ENCODE data around the gene LIMS1.
"Not testable (repeated sequence)": the region's sequence is repeated elsewhere in the genome, so short reads cannot be mapped to it uniquely, and the experiment has no call there.

Gene LIMS1

GRCh38 chr2:108533832-108534583 is at the start of gene LIMS1:
TSS of gene LIMS1 (plus strand) at chr2:108534470. CDS start at chr2:108534563, 93 bp downstream.
- DNase-seq, result peak; percentile 90

- DNase-seq, result no peak
These were observed 49.0 kb upstream of the LIMS1 start for GRCh38 chr2:108485253-108485652.

- DNase-seq, result no peak
These were observed 43.7 kb upstream of the LIMS1 start for GRCh38 chr2:108490506-108491122.

GRCh38 chr2:108491848-108492247 is 42.4 kb upstream of the LIMS1 start:
- no peak for DNase-seq

GRCh38 chr2:108492364-108492763 is 41.9 kb upstream of the LIMS1 start:
- no peak for DNase-seq

GRCh38 chr2:108496167-108496566 is 38.1 kb upstream of the LIMS1 start:
- DNase-seq, result not testable (repeated sequence)

GRCh38 chr2:108507620-108508019 is 26.6 kb upstream of the LIMS1 start:
- DNase-seq, result not testable (repeated sequence)

- not testable (repeated sequence) for DNase-seq
These were observed 21.8 kb upstream of the LIMS1 start for GRCh38 chr2:108512431-108512830.

GRCh38 chr2:108514478-108514877 is 19.8 kb upstream of the LIMS1 start:
- not testable (repeated sequence) for DNase-seq

- DNase-seq, result not testable (repeated sequence)
These were observed 9.6 kb upstream of the LIMS1 start for GRCh38 chr2:108524688-108525087.

GRCh38 chr2:108525258-108525657 is 9.0 kb upstream of the LIMS1 start:
- not testable (repeated sequence) for DNase-seq

GRCh38 chr2:108531674-108532055 is 2.6 kb upstream of the LIMS1 start:
- no peak for DNase-seq

- DNase-seq, result peak; percentile 47
These were observed 500 bp downstream of the LIMS1 start for GRCh38 chr2:108534584-108535356.

- DNase-seq, result no peak
These were observed 1.0 kb downstream of the LIMS1 start for GRCh38 chr2:108535357-108535631.

GRCh38 chr2:108536133-108536780 is 2.0 kb downstream of the LIMS1 start:
- no peak for DNase-seq

GRCh38 chr2:108536911-108537310 is 2.6 kb downstream of the LIMS1 start:
- DNase-seq, result no peak

- no peak for DNase-seq
These were observed 3.8 kb downstream of the LIMS1 start for GRCh38 chr2:108538000-108538625.

GRCh38 chr2:108541451-108541850 is 7.2 kb downstream of the LIMS1 start:
- no peak for DNase-seq

- no peak for DNase-seq
These were observed 7.8 kb downstream of the LIMS1 start for GRCh38 chr2:108542071-108542470.

- no peak for DNase-seq
These were observed 13.3 kb downstream of the LIMS1 start for GRCh38 chr2:108547606-108548005.

- no peak for DNase-seq
These were observed 14.1 kb downstream of the LIMS1 start for GRCh38 chr2:108548208-108549003.

GRCh38 chr2:108552566-108552965 is 18.3 kb downstream of the LIMS1 start:
- no peak for DNase-seq

Measured in NK-92 treated with Interleukin-12 subunit alpha and Interleukin-12 subunit beta, amount 100 ng/mL, for 24 hours (cell line).